Liver (tissue), 3 donors: ENCODE results near the gene BRICD5.

ENCODE experiments used
- ATF3 ChIP-seq: IDR thresholded peaks from 2 replicates; pipeline ENCODE4 v1.6.1; 2016; ENCODE audit warnings: antibody characterized with exemption
- CTCF ChIP-seq: fragments of 150-350 bp; IDR thresholded peaks from 2 replicates; pipeline ENCODE4 v1.5.1; 2017; ENCODE audit warnings: improper control_type of control experiment, low read depth, low read length; ENCODE audit not compliant: missing input control
- EGR1 ChIP-seq, 2 donors: IDR thresholded peaks; 2 replicates each; pipeline ENCODE4 v1.6.1; 2016 to 2018; ENCODE audit warnings: antibody characterized with exemption in 2 of 2, low read depth in 2 of 2
- GABPA ChIP-seq, 2 donors: IDR thresholded peaks in 1 of 2; conservative IDR thresholded peaks in 1 of 2; 2 replicates each; pipeline ENCODE4 v1.6.1; 2016; ENCODE audit warnings: antibody characterized with exemption in 2 of 2, mild to moderate bottlenecking in 1 of 2, moderate library complexity in 1 of 2
- JUND ChIP-seq, 2 donors: IDR thresholded peaks; 2 replicates each; pipeline ENCODE4 v1.6.1; 2016; ENCODE audit warnings: antibody characterized with exemption in 2 of 2
- NR2F2 ChIP-seq: IDR thresholded peaks from 2 replicates; pipeline ENCODE4 v1.6.1; 2016; ENCODE audit warnings: antibody characterized with exemption
- RXRA ChIP-seq, 2 donors: IDR thresholded peaks; 2 replicates each; pipeline ENCODE4 v1.6.1; 2017 to 2018; ENCODE audit warnings: antibody characterized with exemption in 2 of 2, mild to moderate bottlenecking in 1 of 2
- SP1 ChIP-seq: IDR thresholded peaks from 2 replicates; pipeline ENCODE4 v1.6.1; 2018; ENCODE audit warnings: antibody characterized with exemption, mild to moderate bottlenecking
- TAF1 ChIP-seq: conservative IDR thresholded peaks from 2 replicates; pipeline ENCODE4 v1.6.1; 2016; ENCODE audit warnings: antibody characterized with exemption, mild to moderate bottlenecking
- YY1 ChIP-seq: IDR thresholded peaks from 2 replicates; pipeline ENCODE4 v1.6.1; 2016; ENCODE audit warnings: antibody characterized with exemption, mild to moderate bottlenecking
- ZBTB33 ChIP-seq: IDR thresholded peaks from 2 replicates; pipeline ENCODE4 v1.6.1; 2016; ENCODE audit warnings: antibody characterized with exemption
- TF ChIP-seq, protein P1 (sequence below): IDR thresholded peaks from 2 replicates; pipeline ENCODE4 v1.6.1; 2016; ENCODE audit warnings: antibody characterized with exemption, mild to moderate bottlenecking
- TF ChIP-seq, protein P2 (sequence below): IDR thresholded peaks from 2 replicates; pipeline ENCODE4 v1.6.1; 2016; ENCODE audit warnings: antibody characterized with exemption
- donor health status: healthy.
- donor health status: healthy.

DNA sequence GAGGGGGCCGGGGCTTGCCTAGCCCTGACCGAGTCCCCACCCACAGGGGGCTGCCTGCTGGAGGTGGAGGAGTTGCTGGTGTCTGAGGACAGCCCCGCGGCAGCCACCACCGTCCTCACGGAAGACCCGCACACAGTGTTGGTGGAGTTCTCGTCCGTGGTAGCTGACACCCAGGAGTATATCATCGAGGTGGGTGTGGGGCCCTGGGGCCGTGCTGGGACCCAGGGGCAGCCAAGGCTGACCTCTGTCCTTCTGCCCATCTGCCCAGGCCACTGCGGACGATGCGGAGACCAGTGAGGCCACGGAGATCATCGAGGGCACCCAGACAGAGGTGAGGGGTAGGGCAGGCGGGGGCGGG, 24.1 kb upstream of the BRICD5 start:
- TF ChIP-seq, protein P1, sequence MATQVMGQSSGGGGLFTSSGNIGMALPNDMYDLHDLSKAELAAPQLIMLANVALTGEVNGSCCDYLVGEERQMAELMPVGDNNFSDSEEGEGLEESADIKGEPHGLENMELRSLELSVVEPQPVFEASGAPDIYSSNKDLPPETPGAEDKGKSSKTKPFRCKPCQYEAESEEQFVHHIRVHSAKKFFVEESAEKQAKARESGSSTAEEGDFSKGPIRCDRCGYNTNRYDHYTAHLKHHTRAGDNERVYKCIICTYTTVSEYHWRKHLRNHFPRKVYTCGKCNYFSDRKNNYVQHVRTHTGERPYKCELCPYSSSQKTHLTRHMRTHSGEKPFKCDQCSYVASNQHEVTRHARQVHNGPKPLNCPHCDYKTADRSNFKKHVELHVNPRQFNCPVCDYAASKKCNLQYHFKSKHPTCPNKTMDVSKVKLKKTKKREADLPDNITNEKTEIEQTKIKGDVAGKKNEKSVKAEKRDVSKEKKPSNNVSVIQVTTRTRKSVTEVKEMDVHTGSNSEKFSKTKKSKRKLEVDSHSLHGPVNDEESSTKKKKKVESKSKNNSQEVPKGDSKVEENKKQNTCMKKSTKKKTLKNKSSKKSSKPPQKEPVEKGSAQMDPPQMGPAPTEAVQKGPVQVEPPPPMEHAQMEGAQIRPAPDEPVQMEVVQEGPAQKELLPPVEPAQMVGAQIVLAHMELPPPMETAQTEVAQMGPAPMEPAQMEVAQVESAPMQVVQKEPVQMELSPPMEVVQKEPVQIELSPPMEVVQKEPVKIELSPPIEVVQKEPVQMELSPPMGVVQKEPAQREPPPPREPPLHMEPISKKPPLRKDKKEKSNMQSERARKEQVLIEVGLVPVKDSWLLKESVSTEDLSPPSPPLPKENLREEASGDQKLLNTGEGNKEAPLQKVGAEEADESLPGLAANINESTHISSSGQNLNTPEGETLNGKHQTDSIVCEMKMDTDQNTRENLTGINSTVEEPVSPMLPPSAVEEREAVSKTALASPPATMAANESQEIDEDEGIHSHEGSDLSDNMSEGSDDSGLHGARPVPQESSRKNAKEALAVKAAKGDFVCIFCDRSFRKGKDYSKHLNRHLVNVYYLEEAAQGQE: no peak
- no peak for TF ChIP-seq CTCF
- no peak for TF ChIP-seq EGR1 (IDR thresholded peaks at IDR 0.05; ENCODE audit: low read depth in 2 of 2)
- no peak for TF ChIP-seq ZBTB33
- TF ChIP-seq YY1: no peak
- TF ChIP-seq NR2F2: no peak
- TF ChIP-seq ATF3: no peak
- TF ChIP-seq, protein P2, sequence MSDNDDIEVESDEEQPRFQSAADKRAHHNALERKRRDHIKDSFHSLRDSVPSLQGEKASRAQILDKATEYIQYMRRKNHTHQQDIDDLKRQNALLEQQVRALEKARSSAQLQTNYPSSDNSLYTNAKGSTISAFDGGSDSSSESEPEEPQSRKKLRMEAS: no peak
- TF ChIP-seq JUND (IDR thresholded peaks at IDR 0.05): no peak
- TF ChIP-seq GABPA (IDR thresholded peaks at IDR 0.05 in 1 of 2, conservative IDR thresholded peaks at IDR 0.05 in 1 of 2): no peak
- TF ChIP-seq SP1: no peak
- no peak for TF ChIP-seq TAF1
- no peak for TF ChIP-seq RXRA (IDR thresholded peaks at IDR 0.05)
